ENCODE results near the gene SLIT1. TPM values are rescaled to one million over a fixed set of nuclear protein-coding genes. Genes with fewer than 3 reads are reported as not detected.

Gene SLIT1
- total and polyA plus RNA-seq, 2 experiments from 2014 or later: not detected

DNA sequence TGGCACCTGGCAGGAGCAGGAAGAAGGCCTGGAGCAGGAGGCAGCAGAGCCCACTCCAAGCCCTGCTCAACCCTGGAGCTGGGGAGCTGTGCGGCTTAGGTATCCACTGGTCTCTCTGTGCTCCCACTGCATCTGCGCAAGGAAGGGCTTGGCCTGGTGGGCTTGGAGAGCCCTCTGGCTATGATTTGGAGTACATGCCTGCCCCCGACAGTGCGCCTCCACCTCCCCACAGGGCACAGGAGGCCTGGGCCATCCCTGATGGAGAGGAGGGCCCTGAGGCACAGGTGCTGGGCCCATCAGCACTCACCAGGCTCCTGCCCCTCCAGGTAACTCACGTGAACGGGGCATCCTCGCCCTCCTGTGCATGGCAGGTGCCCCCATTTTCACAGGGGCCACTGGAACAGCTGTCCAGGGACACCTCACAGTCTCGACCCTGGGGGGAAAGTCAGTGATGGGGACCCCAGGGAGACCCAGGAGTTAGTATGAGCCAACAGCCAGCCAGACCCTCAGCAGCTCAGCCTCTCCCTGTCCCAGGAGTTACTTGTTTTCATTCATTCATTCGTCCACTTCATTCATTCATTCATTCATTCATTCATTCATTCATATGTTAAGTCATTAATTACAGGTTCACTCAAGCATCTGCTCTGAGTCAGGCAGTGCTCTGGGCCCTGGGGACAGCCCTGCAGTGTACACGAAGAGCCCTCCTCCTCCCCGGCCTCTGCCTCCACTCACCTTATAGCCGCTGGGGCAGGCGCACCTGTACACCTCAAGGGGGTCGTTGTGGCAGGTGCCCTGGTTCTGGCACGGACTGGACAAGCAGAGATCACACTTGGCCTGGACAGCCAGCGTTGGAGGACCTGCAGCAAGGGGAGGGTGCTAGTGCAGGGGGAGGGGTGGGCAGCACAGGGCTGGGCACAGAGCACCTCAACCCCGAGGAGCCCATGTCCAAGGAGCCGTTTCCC, 167.2 kb downstream of the SLIT1 start:
- Histone ChIP-seq H3K9me2 (ENCODE audit: insufficient read depth) (no peaks in the 10 kb centered on the region), H3F3A (ENCODE audit: insufficient read depth) (peaks cover 3% of the 10 kb centered on the region; the same call in 1 of the 2 replicates), H3K27ac (no peak overlapping the region), H3K9ac (no peak overlapping the region), H3K4me2 (ENCODE audit: unreplicated experiment) (no peak overlapping the region), H3K4me3 (no peak overlapping the region), H3K36me3 (ENCODE audit: low read depth) (no peaks in the 10 kb centered on the region), H4K20me1 (ENCODE audit: insufficient read depth) (no peaks in the 10 kb centered on the region), H3K4me1 (ENCODE audit: insufficient read depth) (peaks cover 2% of the 10 kb centered on the region), H3K27me3 (replicated peaks; ENCODE audit: insufficient read depth) (peaks cover 3% of the 10 kb centered on the region), H3K9me3 (ENCODE audit: low read depth) (no peaks in the 10 kb centered on the region), H2AFZ (no peak overlapping the region), H3K79me2 (ENCODE audit: insufficient read depth) (no peaks in the 10 kb centered on the region)
- in situ Hi-C loops (cut with MboI): no loop called here
- TF ChIP-seq EZH2 (IDR thresholded peaks at IDR 0.05; ENCODE audit: insufficient read depth, poor library complexity, severe bottlenecking): no peak
- no peak for TF ChIP-seq EZH2phosphoT487 (IDR thresholded peaks at IDR 0.05; ENCODE audit: insufficient read depth, low read depth)
- no peak for DNase-seq
- 66 to 71% methylated on average over 16 to 18 of the region's 18 CpGs for WGBS, 2 experiments (ENCODE audit: low coverage in 1 of 2, low lambda C conversion rate in 2 of 2, missing lambda C conversion rate in 2 of 2)

DNA sequence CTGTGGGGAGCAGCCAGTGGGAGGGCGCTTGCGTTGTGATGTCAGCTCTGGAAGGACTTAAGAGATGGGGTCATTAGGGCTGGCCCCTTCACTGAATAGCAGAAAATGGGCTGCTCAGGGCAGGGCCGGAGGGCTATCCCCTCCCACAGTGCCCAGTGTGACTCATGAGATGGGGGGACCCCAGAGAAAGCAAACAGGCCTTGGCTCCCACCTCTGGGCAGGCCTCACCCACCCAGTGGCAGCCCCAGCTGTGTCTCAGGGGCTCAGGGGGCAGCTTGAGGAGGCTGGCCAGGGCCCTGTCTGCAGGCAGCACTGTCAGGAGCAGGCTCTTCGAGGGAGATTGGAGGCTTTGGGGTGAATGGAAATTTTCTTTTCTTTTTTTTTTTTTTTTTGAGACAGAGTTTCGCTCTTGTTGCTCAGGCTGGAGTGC, 168.3 kb downstream of the SLIT1 start:
- H3K27ac ChIP-seq: no peak overlapping the region
- 68 to 73% methylated on average over 5 of the region's 5 CpGs for WGBS, 2 experiments (ENCODE audit: low coverage in 1 of 2, low lambda C conversion rate in 2 of 2, missing lambda C conversion rate in 2 of 2)

DNA sequence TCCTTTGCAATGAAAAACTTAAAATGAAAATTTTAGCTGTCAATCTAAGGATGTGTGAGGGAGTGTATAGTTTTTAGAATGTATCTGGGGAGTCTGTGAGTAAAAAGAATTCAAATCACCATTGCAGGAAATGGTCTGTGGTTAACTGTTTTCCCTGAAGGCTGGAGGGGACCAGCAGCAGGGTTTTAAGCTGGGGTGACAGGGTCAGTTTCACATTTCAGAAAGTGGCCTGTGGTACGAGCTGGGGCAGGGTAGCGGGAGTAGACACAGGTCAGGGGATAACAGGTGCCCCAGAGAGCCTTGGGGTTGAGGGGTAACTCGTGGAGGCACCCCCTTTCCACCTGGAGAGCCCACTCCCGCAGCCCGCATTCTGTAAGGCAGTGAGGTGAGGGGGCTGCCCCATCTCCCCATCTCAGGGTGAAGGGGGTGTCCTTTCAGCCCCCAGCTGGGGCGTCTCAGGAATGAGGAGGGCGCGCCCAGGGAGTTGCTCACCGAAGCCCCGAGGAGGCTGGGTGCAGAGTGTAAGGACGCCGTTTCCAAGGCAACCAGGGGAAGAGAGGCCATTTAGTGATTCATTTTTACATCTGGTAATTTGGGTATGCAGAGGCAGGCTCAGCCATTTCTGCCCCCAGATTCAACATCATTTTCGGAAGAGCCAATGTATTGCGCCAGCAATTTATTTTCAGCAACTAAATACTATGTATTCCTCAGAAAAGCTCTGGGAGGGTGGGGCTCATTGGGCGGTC, 168.9 kb downstream of the SLIT1 start:
- no peaks in the 10 kb centered on the region for H3K9me3 ChIP-seq (ENCODE audit: low read depth)
- H3K4me1 ChIP-seq (ENCODE audit: insufficient read depth): no peaks in the 10 kb centered on the region
- H4K20me1 ChIP-seq (ENCODE audit: insufficient read depth): no peaks in the 10 kb centered on the region
- no peak overlapping the region for H3K4me2 ChIP-seq (ENCODE audit: unreplicated experiment)
- peaks cover 3% of the 10 kb centered on the region for H3K27me3 ChIP-seq (replicated peaks; ENCODE audit: insufficient read depth)
- WGBS, 2 experiments (ENCODE audit: low coverage in 1 of 2, low lambda C conversion rate in 2 of 2, missing lambda C conversion rate in 2 of 2): 75 to 77% methylated on average over 14 to 15 of the region's 15 CpGs
- H3K9me2 ChIP-seq (ENCODE audit: insufficient read depth): no peaks in the 10 kb centered on the region
- H3F3A ChIP-seq (ENCODE audit: insufficient read depth): no peaks in the 10 kb centered on the region
- in situ Hi-C loops (cut with MboI): no loop called here
- H3K79me2 ChIP-seq (ENCODE audit: insufficient read depth): no peaks in the 10 kb centered on the region
- TF ChIP-seq EZH2 (IDR thresholded peaks at IDR 0.05; ENCODE audit: insufficient read depth, poor library complexity, severe bottlenecking) (no peak), EZH2phosphoT487 (IDR thresholded peaks at IDR 0.05; ENCODE audit: insufficient read depth, low read depth) (no peak)
- no peak overlapping the region for H3K4me3 ChIP-seq
- DNase-seq: no peak
- H3K36me3 ChIP-seq (ENCODE audit: low read depth): no peaks in the 10 kb centered on the region
- H2AFZ ChIP-seq: no peak overlapping the region
- H3K27ac ChIP-seq: no peak overlapping the region
- no peak overlapping the region for H3K9ac ChIP-seq

More for the DNA sequence above, 168.3 kb downstream of the SLIT1 start:
- TF ChIP-seq EZH2phosphoT487 (IDR thresholded peaks at IDR 0.05; ENCODE audit: insufficient read depth, low read depth) (no peak), EZH2 (IDR thresholded peaks at IDR 0.05; ENCODE audit: insufficient read depth, poor library complexity, severe bottlenecking) (no peak)
- Histone ChIP-seq H3K9me3 (ENCODE audit: low read depth) (no peaks in the 10 kb centered on the region), H3K9me2 (ENCODE audit: insufficient read depth) (no peaks in the 10 kb centered on the region), H3K4me2 (ENCODE audit: unreplicated experiment) (no peak overlapping the region), H3F3A (ENCODE audit: insufficient read depth) (no peaks in the 10 kb centered on the region), H3K36me3 (ENCODE audit: low read depth) (no peaks in the 10 kb centered on the region), H2AFZ (no peak overlapping the region), H3K79me2 (ENCODE audit: insufficient read depth) (no peaks in the 10 kb centered on the region), H3K4me1 (ENCODE audit: insufficient read depth) (no peaks in the 10 kb centered on the region), H3K4me3 (no peak overlapping the region), H3K27me3 (replicated peaks; ENCODE audit: insufficient read depth) (peaks cover 3% of the 10 kb centered on the region), H3K9ac (no peak overlapping the region), H4K20me1 (ENCODE audit: insufficient read depth) (no peaks in the 10 kb centered on the region)
- DNase-seq: no peak
- in situ Hi-C loops (cut with MboI): no loop called here

DNA sequence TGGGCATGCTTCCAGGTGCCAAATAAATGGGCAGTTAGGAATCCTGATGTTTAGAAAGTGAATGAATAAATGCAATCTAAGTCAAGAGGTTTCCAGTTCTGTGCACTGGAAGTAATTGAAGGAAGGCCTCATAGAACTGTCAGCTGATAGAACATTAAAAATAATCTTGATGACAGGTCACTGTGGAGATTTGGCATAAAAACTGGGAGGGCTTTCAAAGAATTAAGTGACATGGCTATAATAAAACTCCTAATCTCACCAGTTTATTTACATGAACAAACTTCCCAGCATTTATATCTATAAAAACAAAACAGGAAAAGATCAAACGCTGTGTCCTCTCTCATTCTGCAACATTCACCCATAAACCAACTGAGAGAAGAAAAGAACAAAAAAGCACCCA, 170.5 kb downstream of the SLIT1 start:
- WGBS, 2 experiments (ENCODE audit: low coverage in 1 of 2, low lambda C conversion rate in 2 of 2, missing lambda C conversion rate in 2 of 2): 24 to 32% methylated on average over 1 of the region's 1 CpG
- Histone ChIP-seq H3K27ac (no peak overlapping the region), H4K20me1 (ENCODE audit: insufficient read depth) (no peaks in the 10 kb centered on the region), H3K4me1 (ENCODE audit: insufficient read depth) (no peaks in the 10 kb centered on the region), H3K79me2 (ENCODE audit: insufficient read depth) (no peaks in the 10 kb centered on the region), H3K9me2 (ENCODE audit: insufficient read depth) (no peaks in the 10 kb centered on the region), H3K4me2 (ENCODE audit: unreplicated experiment) (no peak overlapping the region), H3K27me3 (replicated peaks; ENCODE audit: insufficient read depth) (peaks cover 3% of the 10 kb centered on the region), H3K4me3 (no peak overlapping the region), H3K36me3 (ENCODE audit: low read depth) (no peaks in the 10 kb centered on the region), H3F3A (ENCODE audit: insufficient read depth) (no peaks in the 10 kb centered on the region), H2AFZ (no peak overlapping the region), H3K9ac (no peak overlapping the region), H3K9me3 (ENCODE audit: low read depth) (no peaks in the 10 kb centered on the region)
- DNase-seq: no peak
- no peak for TF ChIP-seq EZH2 (IDR thresholded peaks at IDR 0.05; ENCODE audit: insufficient read depth, poor library complexity, severe bottlenecking)
- no peak for TF ChIP-seq EZH2phosphoT487 (IDR thresholded peaks at IDR 0.05; ENCODE audit: insufficient read depth, low read depth)
- in situ Hi-C loops (cut with MboI): no loop called here

Measured in GM23248 (cell line).